Keratinocyte (primary cell): Measurements from ENCODE around the gene PPP2R5A. TPM values are rescaled to one million over a fixed set of nuclear protein-coding genes. Genes with fewer than 3 reads are reported as not detected.
"Not testable (repeated sequence)": the region's sequence is repeated elsewhere in the genome, so short reads cannot be mapped to it uniquely, and the experiment has no call there.

Experiments used
- DNase-seq: peaks from one replicate; pipeline ENCODE4 v3.0.0-alpha.2; 2011; ENCODE audit warnings: low read depth, missing footprints, low spot score
- FAIRE-seq: peaks from 2 replicates; lab custom pipeline; 2011; peaks lifted over from hg19 to GRCh38; lab: Jason Lieb, UNC
- H2AFZ ChIP-seq: 2 replicates; pipeline ENCODE4 v1.6.0; 2012; ENCODE audit warnings: low read length, control low read depth, inconsistent platforms; ENCODE audit not compliant: control insufficient read depth
- H3K27ac ChIP-seq: 2 replicates; pipeline ENCODE4 v1.5.1; 2011; ENCODE audit warnings: low read length; ENCODE audit not compliant: control insufficient read depth, insufficient read depth
- H3K27me3 ChIP-seq: 3 replicates; pipeline ENCODE4 v1.6.0; 2011; ENCODE audit warnings: low read length; ENCODE audit not compliant: control insufficient read depth, insufficient read depth; ENCODE audit errors: extremely low read depth
- H3K36me3 ChIP-seq, 2 experiments: 2 replicates in 1 of 2; 3 replicates in 1 of 2; pipeline ENCODE4 v1.5.1; 2011; ENCODE audit warnings: low read length in 2 of 2, mild to moderate bottlenecking in 1 of 2; ENCODE audit not compliant: control insufficient read depth in 2 of 2, insufficient read depth in 2 of 2; ENCODE audit errors: extremely low read depth in 1 of 2
- H3K4me1 ChIP-seq: 3 replicates; pipeline ENCODE4 v1.5.1; 2011; ENCODE audit warnings: low read length; ENCODE audit not compliant: control insufficient read depth, insufficient read depth; ENCODE audit errors: extremely low read depth
- H3K4me2 ChIP-seq: 3 replicates; pipeline ENCODE4 v1.6.0; 2011; ENCODE audit warnings: low read depth, low read length; ENCODE audit not compliant: control insufficient read depth, insufficient read depth; ENCODE audit errors: extremely low read depth
- H3K4me3 ChIP-seq, 3 experiments: fragments of 200-600 bp in 1 of 3; sonication (generic) in 1 of 3; 2 replicates in 2 of 3; 3 replicates in 1 of 3; pipeline ENCODE4 v1.5.1; 2011 to 2016; ENCODE audit warnings: low read length in 3 of 3, mild to moderate bottlenecking in 3 of 3, control low read depth in 2 of 3, inconsistent platforms in 1 of 3, low read depth in 1 of 3, mixed read lengths in 1 of 3, mixed run types in 1 of 3, moderate library complexity in 1 of 3; ENCODE audit not compliant: control insufficient read depth in 2 of 3, insufficient read depth in 2 of 3; ENCODE audit errors: extremely low read depth in 1 of 3
- H3K79me2 ChIP-seq: 2 replicates; pipeline ENCODE4 v1.6.0; 2012; ENCODE audit warnings: low read length; ENCODE audit not compliant: control insufficient read depth, insufficient read depth
- H3K9ac ChIP-seq: 3 replicates; pipeline ENCODE4 v1.6.0; 2011; ENCODE audit warnings: low read length; ENCODE audit not compliant: control insufficient read depth, insufficient read depth; ENCODE audit errors: extremely low read depth
- H3K9me1 ChIP-seq: 3 replicates; pipeline ENCODE4 v1.6.0; 2011; ENCODE audit warnings: low read length; ENCODE audit not compliant: control insufficient read depth, insufficient read depth; ENCODE audit errors: extremely low read depth
- H3K9me3 ChIP-seq: 2 replicates; pipeline ENCODE4 v1.5.1; 2012; ENCODE audit warnings: low read depth, low read length; ENCODE audit not compliant: control insufficient read depth
- H4K20me1 ChIP-seq: 3 replicates; pipeline ENCODE4 v1.6.0; 2011; ENCODE audit warnings: low read length; ENCODE audit not compliant: control insufficient read depth, insufficient read depth; ENCODE audit errors: extremely low read depth
- EZH2 ChIP-seq: IDR thresholded peaks from one replicate; pipeline ENCODE4 v1.6.1; 2012; ENCODE audit warnings: inconsistent platforms, mild to moderate bottlenecking, low read length, moderate library complexity
- dilution Hi-C: fragments of 300-500 bp; cut with MboI; formaldehyde crosslinking; loops from one replicate; pipeline ENCODE4 v1.7.0; 2020; ENCODE audit warnings: low sequenced_read_pairs; ENCODE audit not compliant: extremely low pct_ligation_motif_present
- polyA plus RNA-seq, 5 experiments: library from polyadenylated mRNA; depleted of rRNA in 3 of 5; stranded (reverse) in 3 of 5; stranded (forward) in 1 of 5; unstranded in 1 of 5; fragments of >200 nt; gene quantifications; 1 replicate in 1 of 5; 2 replicates in 3 of 5; 3 replicates in 1 of 5; pipeline versions ENCODE4 v1.2.1 to v1.2.3, GENCODE V29; 2011 to 2012; ENCODE audit warnings: missing spikeins in 2 of 5, low read depth in 1 of 5, low replicate concordance in 1 of 5
- TF ChIP-seq, protein P1 (sequence below), 3 experiments: IDR thresholded peaks in 1 of 3; conservative IDR thresholded peaks in 1 of 3; optimal IDR thresholded peaks in 1 of 3; 2 replicates in 2 of 3; 3 replicates in 1 of 3; pipeline versions ENCODE3 to v1.5.1; 2011; ENCODE audit warnings: low read length in 3 of 3, mild to moderate bottlenecking in 3 of 3, moderate library complexity in 2 of 3, control low read depth in 1 of 3, inconsistent platforms in 1 of 3; ENCODE audit not compliant: insufficient read depth in 2 of 3; ENCODE audit errors: extremely low read depth in 1 of 3

Gene PPP2R5A
- polyA plus RNA-seq, 1 donor (not counting 4 experiments of a cell fraction or from before 2014, with no cell fraction given) = 26.2 TPM

DNA sequence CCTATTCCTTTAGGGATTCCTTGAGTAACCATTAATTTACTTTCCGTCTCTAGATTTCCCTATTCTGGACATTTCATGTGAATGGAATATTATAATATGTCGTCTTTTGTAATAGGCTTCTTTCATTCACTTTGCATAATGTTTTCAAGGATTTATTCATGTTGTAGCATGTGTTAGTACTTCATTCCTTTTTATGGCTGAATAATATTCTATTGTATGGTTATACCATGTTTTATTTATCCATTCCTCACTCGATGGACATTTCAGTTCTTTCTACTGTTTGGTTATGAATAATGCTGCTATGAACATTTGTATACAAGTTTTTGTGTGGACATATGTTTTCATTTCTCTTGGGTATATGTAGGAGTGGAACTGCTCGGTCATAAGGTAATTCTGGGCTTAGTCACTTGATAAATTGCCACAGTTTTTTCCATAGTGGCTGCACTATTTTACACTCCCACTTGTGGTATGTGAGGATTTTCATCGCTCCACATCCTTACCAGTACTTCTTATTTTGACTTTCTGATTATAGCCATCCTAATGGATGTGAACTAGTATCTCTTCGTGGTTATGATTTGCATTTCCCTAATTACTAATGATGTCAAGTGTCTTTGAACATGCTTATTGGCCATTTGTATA lies 17.7 kb downstream of the PPP2R5A start:
- Histone ChIP-seq H2AFZ (no peak overlapping the region), H4K20me1 (no peaks in the 10 kb centered on the region), H3K36me3 (no peaks in the 10 kb centered on the region), H3K27me3 (no peaks in the 10 kb centered on the region), H3K4me1 (peaks cover 4% of the 10 kb centered on the region), H3K4me2 (no peak overlapping the region), H3K9me3 (no peaks in the 10 kb centered on the region), H3K79me2 (peaks cover 27% of the 10 kb centered on the region), H3K27ac (no peak overlapping the region), H3K9ac (no peak overlapping the region), H3K4me3 (no peak overlapping the region), H3K9me1 (no peaks in the 10 kb centered on the region)
- no peak for FAIRE-seq
- TF ChIP-seq EZH2 = no peak
- TF ChIP-seq, protein P1, sequence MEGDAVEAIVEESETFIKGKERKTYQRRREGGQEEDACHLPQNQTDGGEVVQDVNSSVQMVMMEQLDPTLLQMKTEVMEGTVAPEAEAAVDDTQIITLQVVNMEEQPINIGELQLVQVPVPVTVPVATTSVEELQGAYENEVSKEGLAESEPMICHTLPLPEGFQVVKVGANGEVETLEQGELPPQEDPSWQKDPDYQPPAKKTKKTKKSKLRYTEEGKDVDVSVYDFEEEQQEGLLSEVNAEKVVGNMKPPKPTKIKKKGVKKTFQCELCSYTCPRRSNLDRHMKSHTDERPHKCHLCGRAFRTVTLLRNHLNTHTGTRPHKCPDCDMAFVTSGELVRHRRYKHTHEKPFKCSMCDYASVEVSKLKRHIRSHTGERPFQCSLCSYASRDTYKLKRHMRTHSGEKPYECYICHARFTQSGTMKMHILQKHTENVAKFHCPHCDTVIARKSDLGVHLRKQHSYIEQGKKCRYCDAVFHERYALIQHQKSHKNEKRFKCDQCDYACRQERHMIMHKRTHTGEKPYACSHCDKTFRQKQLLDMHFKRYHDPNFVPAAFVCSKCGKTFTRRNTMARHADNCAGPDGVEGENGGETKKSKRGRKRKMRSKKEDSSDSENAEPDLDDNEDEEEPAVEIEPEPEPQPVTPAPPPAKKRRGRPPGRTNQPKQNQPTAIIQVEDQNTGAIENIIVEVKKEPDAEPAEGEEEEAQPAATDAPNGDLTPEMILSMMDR (optimal IDR thresholded peaks at IDR 0.05 in 1 of 3, IDR thresholded peaks at IDR 0.05 in 1 of 3, conservative IDR thresholded peaks at IDR 0.05 in 1 of 3; ENCODE audit: extremely low read depth in 1 of 3, insufficient read depth in 2 of 3, low read length in 3 of 3) = no peak
- no peak for DNase-seq
- dilution Hi-C loops = no loop called here

DNA sequence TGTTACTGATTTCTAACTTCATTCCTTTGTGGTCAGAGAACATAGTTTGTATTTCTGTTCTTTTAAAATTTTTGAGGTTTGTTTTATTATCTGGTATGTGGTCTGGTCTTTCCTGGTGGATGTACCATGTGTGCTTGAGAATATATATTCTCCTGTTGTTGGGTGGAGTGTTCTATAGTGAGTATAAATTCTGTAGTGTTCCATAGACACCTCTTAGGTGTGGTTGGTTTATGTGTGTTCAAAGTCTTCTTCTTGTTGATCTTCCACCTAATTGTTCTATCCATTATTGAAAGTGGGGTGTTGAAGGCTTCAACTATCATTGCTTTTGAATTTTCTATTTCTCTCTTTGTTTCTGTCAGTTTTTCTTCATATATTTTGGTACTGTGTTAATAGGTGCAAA lies 20.1 kb downstream of the PPP2R5A start:
- TF ChIP-seq, protein P1 (optimal IDR thresholded peaks at IDR 0.05 in 1 of 3, IDR thresholded peaks at IDR 0.05 in 1 of 3, conservative IDR thresholded peaks at IDR 0.05 in 1 of 3; ENCODE audit: extremely low read depth in 1 of 3, insufficient read depth in 2 of 3, low read length in 3 of 3) = no peak
- no peak for TF ChIP-seq EZH2
- no peak overlapping the region for H3K9ac ChIP-seq
- peaks cover 25% of the 10 kb centered on the region for H3K79me2 ChIP-seq
- H3K9me3 ChIP-seq = no peaks in the 10 kb centered on the region
- H3K4me1 ChIP-seq = peaks cover 4% of the 10 kb centered on the region
- H3K9me1 ChIP-seq = no peaks in the 10 kb centered on the region
- H4K20me1 ChIP-seq = no peaks in the 10 kb centered on the region
- no peak overlapping the region for H3K27ac ChIP-seq
- H2AFZ ChIP-seq = no peak overlapping the region
- dilution Hi-C loops = no loop called here
- H3K27me3 ChIP-seq = no peaks in the 10 kb centered on the region
- H3K4me3 ChIP-seq = no peak overlapping the region
- H3K4me2 ChIP-seq = no peak overlapping the region
- FAIRE-seq = no peak
- no peak for DNase-seq
- H3K36me3 ChIP-seq = no peaks in the 10 kb centered on the region

DNA sequence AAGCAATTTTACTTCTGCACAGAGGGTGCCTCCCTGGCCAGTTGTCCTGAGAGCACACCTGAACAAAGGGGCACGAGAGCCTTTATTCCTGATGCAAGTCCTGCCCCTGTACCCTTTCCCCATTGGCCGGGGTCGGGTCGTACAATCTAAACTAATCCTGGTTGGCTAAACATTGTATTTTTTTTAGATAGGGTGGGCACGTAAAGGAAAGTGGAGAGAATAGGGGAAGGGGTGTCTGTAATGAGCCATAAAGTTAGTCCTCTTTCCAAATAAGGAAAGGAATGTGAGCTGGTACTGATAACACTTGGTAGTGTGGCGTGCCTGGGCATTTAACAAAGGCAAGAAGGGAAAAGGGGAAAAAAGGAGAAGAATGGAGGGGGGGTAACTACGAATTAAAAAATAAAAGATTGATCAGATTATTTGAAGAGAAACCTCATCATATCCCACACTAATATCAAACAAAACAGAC lies 20.8 kb downstream of the PPP2R5A start:
- H3K4me2 ChIP-seq, FAIRE-seq, H3K27ac ChIP-seq: not testable (repeated sequence)

More for the DNA sequence above, 20.8 kb downstream of the PPP2R5A start:
- H3K36me3 ChIP-seq, dilution Hi-C loops, H3K9me1 ChIP-seq, H3K9ac ChIP-seq, H4K20me1 ChIP-seq, H3K27me3 ChIP-seq, H3K9me3 ChIP-seq, H3K4me1 ChIP-seq, DNase-seq, H3K4me3 ChIP-seq, H2AFZ ChIP-seq: not testable (repeated sequence)
- H3K79me2 ChIP-seq = peaks cover 27% of the 10 kb centered on the region
